SK-N-SH (cell line): Measurements from ENCODE around the gene ZSWIM7. TPM values are rescaled to one million over a fixed set of nuclear protein-coding genes. Genes with fewer than 3 reads are reported as not detected.

Experiments used
- CTCF ChIA-PET: fragments of 300-600, 350-600 bp; formaldehyde crosslinking; extraction: SDS; loops from one replicate; lab custom pipeline; 2021; lab: Yijun Ruan, JAX
- POLR2A ChIA-PET: fragments of 350-600 bp; sonication (Branson Sonifier 250); formaldehyde crosslinking; extraction: SDS; loops from one replicate; lab custom pipeline; 2020; ENCODE audit warnings: antibody characterized with exemption, inconsistent platforms; lab: Yijun Ruan, JAX
- DNase-seq: peaks from one replicate; pipeline ENCODE4 v3.0.0; 2012
- H2AFZ ChIP-seq: fragments of 200-600 bp; sonication (generic); 2 replicates; pipeline ENCODE4 v1.8.1; 2016; ENCODE audit warnings: antibody characterized with exemption, mild to moderate bottlenecking, low read depth
- H3F3A ChIP-seq: fragments of 200-600 bp; sonication (generic); replicated peaks from 2 replicates; pipeline ENCODE3; 2016; ENCODE audit warnings: antibody characterized with exemption, mild to moderate bottlenecking; ENCODE audit not compliant: insufficient read depth
- H3K27ac ChIP-seq, 2 experiments: fragments of 200-500 bp in 1 of 2; fragments of 200-600 bp in 1 of 2; sonication (Bioruptor generic) in 1 of 2; sonication (generic), shearing (Covaris generic) in 1 of 2; 2 replicates each; pipeline versions ENCODE4 v1.5.1 to v1.6.1; 2014 to 2016; ENCODE audit warnings: low read depth in 2 of 2, inconsistent platforms in 1 of 2, low read length in 1 of 2, mild to moderate bottlenecking in 1 of 2, mixed read lengths in 1 of 2
- H3K27me3 ChIP-seq: fragments of 200-600 bp; sonication (generic), shearing (Covaris generic); 2 replicates; pipeline ENCODE4 v1.6.1; 2016; ENCODE audit warnings: mixed run types; ENCODE audit not compliant: insufficient read depth
- H3K36me3 ChIP-seq, 2 experiments: fragments of 200-500 bp in 1 of 2; fragments of 200-600 bp in 1 of 2; sonication (Bioruptor generic) in 1 of 2; sonication (generic) in 1 of 2; replicated peaks in 1 of 2; 2 replicates each; pipeline versions ENCODE3 to v1.5.1; 2014 to 2016; ENCODE audit warnings: low read length in 1 of 2, mild to moderate bottlenecking in 1 of 2; ENCODE audit not compliant: insufficient read depth in 2 of 2, control insufficient read depth in 1 of 2
- H3K4me1 ChIP-seq, 2 experiments: fragments of 200-500 bp in 1 of 2; fragments of 200-600 bp in 1 of 2; sonication (Bioruptor generic) in 1 of 2; sonication (generic), shearing (Covaris generic) in 1 of 2; 2 replicates each; pipeline versions ENCODE4 v1.5.1 to v1.6.1; 2014 to 2016; ENCODE audit warnings: low read depth in 1 of 2, low read length in 1 of 2, mixed run types in 1 of 2; ENCODE audit not compliant: insufficient read depth in 2 of 2, control insufficient read depth in 1 of 2
- H3K4me2 ChIP-seq: fragments of 200-600 bp; sonication (generic), shearing (Covaris generic); 2 replicates; pipeline ENCODE4 v1.6.1; 2017; ENCODE audit warnings: mixed run types
- H3K4me3 ChIP-seq, 2 experiments: fragments of 200-500 bp in 1 of 2; fragments of 200-600 bp in 1 of 2; sonication (Bioruptor generic) in 1 of 2; sonication (generic), shearing (Covaris generic) in 1 of 2; 2 replicates each; pipeline versions ENCODE4 v1.5.1 to v1.8.1; 2014 to 2016; ENCODE audit warnings: low read depth in 2 of 2, inconsistent platforms in 1 of 2, low read length in 1 of 2, mild to moderate bottlenecking in 1 of 2, mixed read lengths in 1 of 2, moderate library complexity in 1 of 2
- H3K79me2 ChIP-seq: fragments of 200-600 bp; sonication (generic); 2 replicates; pipeline ENCODE4 v1.8.1; 2017; ENCODE audit warnings: mild to moderate bottlenecking; ENCODE audit not compliant: insufficient read depth
- H3K9ac ChIP-seq: fragments of 200-600 bp; sonication (generic); 2 replicates; pipeline ENCODE4 v1.6.1; 2017; ENCODE audit warnings: mixed run types
- H3K9me2 ChIP-seq: fragments of 200-600 bp; sonication (generic); 2 replicates; pipeline ENCODE4 v1.6.1; 2017; ENCODE audit warnings: mixed run types
- H3K9me3 ChIP-seq: fragments of 200-600 bp; sonication (generic); 2 replicates; pipeline ENCODE4 v1.6.1; 2017; ENCODE audit warnings: mixed run types, mild to moderate bottlenecking, moderate library complexity
- H4K20me1 ChIP-seq: fragments of 200-600 bp; sonication (generic); 2 replicates; pipeline ENCODE4 v1.6.1; 2017; ENCODE audit warnings: mild to moderate bottlenecking, mixed run types; ENCODE audit not compliant: insufficient read depth
- CHD2 ChIP-seq: fragments of 150-350 bp; IDR thresholded peaks from 2 replicates; pipeline ENCODE4 v1.6.1; 2018; ENCODE audit warnings: low read length; ENCODE audit not compliant: partially characterized antibody
- ELF1 ChIP-seq: IDR thresholded peaks from 2 replicates; pipeline ENCODE4 v1.4.0; 2012
- FOSL2 ChIP-seq: IDR thresholded peaks from 2 replicates; pipeline ENCODE4 v1.4.0; 2012; ENCODE audit warnings: low read depth, mild to moderate bottlenecking, moderate library complexity, borderline replicate concordance
- FOXJ3 ChIP-seq: sonication (generic); formaldehyde crosslinking; IDR thresholded peaks from 2 replicates; pipeline ENCODE4 v1.5.1; 2020; ENCODE audit warnings: mild to moderate bottlenecking, missing genetic modification reagents
- FOXM1 ChIP-seq: IDR thresholded peaks from 2 replicates; pipeline ENCODE4 v1.4.0; 2012; ENCODE audit warnings: low read depth, mild to moderate bottlenecking
- PBX3 ChIP-seq: IDR thresholded peaks from 2 replicates; pipeline ENCODE4; 2012
- POLR2AphosphoS5 ChIP-seq: IDR thresholded peaks from 2 replicates; pipeline ENCODE4 v1.6.1; 2012; ENCODE audit warnings: low read depth, low read length
- RCOR1 ChIP-seq: fragments of 150-350 bp; IDR thresholded peaks from 2 replicates; pipeline ENCODE4 v1.6.1; 2017; ENCODE audit warnings: antibody characterized with exemption, low read length
- YY1 ChIP-seq: IDR thresholded peaks from 2 replicates; pipeline ENCODE4 v1.4.0; 2012; ENCODE audit warnings: low read depth, mild to moderate bottlenecking
- WGBS: methylation state at CpG from one replicate; pipeline ENCODE4 v1.1.6; 2017; ENCODE audit warnings: low lambda C conversion rate; 5-methylcytosine and 5-hydroxymethylcytosine counted together
- polyA plus RNA-seq, 3 experiments: library from polyadenylated mRNA; depleted of rRNA; stranded (reverse); fragments of >200 nt; gene quantifications; 2 replicates each; pipeline ENCODE4 v1.2.3, GENCODE V29; 2012
- TF ChIP-seq, protein P1 (sequence below): IDR thresholded peaks from 2 replicates; pipeline ENCODE4 v1.4.0; 2012; ENCODE audit warnings: low read depth
- TF ChIP-seq, protein P2 (sequence below): fragments of 150-350 bp; IDR thresholded peaks from 2 replicates; pipeline ENCODE4 v1.6.1; 2016; ENCODE audit warnings: mild to moderate bottlenecking, low read depth, low read length

The ZSWIM7 gene
- polyA plus RNA-seq, 1 of the 3 experiments (the other 2 are of a cell fraction): 63.3 TPM

- POLR2A ChIA-PET: no interaction called here
- Histone ChIP-seq H4K20me1 (no peaks in the 10 kb centered on the region), H3K9me3 (no peaks in the 10 kb centered on the region), H3K4me2 (no peak overlapping the region), H3K9me2 (no peaks in the 10 kb centered on the region), H3K9ac (no peak overlapping the region), H3K4me3 (no peak overlapping the region), H3F3A (peaks cover 6% of the 10 kb centered on the region), H3K36me3 (no peaks in the 10 kb centered on the region), H3K27ac (no peak overlapping the region), H3K4me1 (peaks cover 12 to 13% of the 10 kb centered on the region in 2 experiments; a peak in 2 of 4 replicates), H2AFZ (no peak overlapping the region), H3K27me3 (no peaks in the 10 kb centered on the region), H3K79me2 (no peaks in the 10 kb centered on the region; the same call in 1 of the 2 replicates)
- CTCF ChIA-PET: interaction anchor here (4.8 kb wide), 1 partner anchor 24 kb away, joined by 20 read pairs; the partner anchor contains the start of gene ADORA2B
- TF ChIP-seq RCOR1 (no peak), CHD2 (no peak), PBX3 (no peak), YY1 (no peak)
- TF ChIP-seq, protein P1, sequence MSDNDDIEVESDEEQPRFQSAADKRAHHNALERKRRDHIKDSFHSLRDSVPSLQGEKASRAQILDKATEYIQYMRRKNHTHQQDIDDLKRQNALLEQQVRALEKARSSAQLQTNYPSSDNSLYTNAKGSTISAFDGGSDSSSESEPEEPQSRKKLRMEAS: no peak
- 96% methylated on average over 8 of the region's 8 CpGs for WGBS
- no peak for DNase-seq
Measured at GRCh38 chr17:15969463-15969862, 30.0 kb downstream of the ZSWIM7 start.

- TF ChIP-seq PBX3 (peak; percentile 16; the same call in 1 of the 2 replicates), POLR2AphosphoS5 (no peak)
- 84% methylated on average over 10 of the region's 11 CpGs for WGBS
- H2AFZ ChIP-seq: no peak overlapping the region
- H3K79me2 ChIP-seq: no peaks in the 10 kb centered on the region; the same call in 1 of the 2 replicates
- no peak overlapping the region for H3K4me3 ChIP-seq
- no peaks in the 10 kb centered on the region for H3K9me3 ChIP-seq
- ChIA-PET CTCF (interaction anchor here (0.8 to 4.8 kb wide), 2 partner anchors 15 to 23 kb away, joined by 3 to 20 read pairs; partner anchors contain the start of gene ADORA2B), POLR2A (no interaction called here)
- no peak overlapping the region for H3K4me2 ChIP-seq
- no peak overlapping the region for H3K9ac ChIP-seq
- H4K20me1 ChIP-seq: no peaks in the 10 kb centered on the region
- H3K36me3 ChIP-seq: no peaks in the 10 kb centered on the region
- H3K4me1 ChIP-seq: peaks cover 17 to 22% of the 10 kb centered on the region in 2 experiments; a peak in 2 of 4 replicates
- no peaks in the 10 kb centered on the region for H3K27me3 ChIP-seq
- no peaks in the 10 kb centered on the region for H3K9me2 ChIP-seq
- no peak for DNase-seq
- H3K27ac ChIP-seq: no peak overlapping the region
- H3F3A ChIP-seq: peaks cover 11% of the 10 kb centered on the region
Measured at GRCh38 chr17:15967706-15968399, 31.7 kb downstream of the ZSWIM7 start.

- Histone ChIP-seq H3K9ac (no peak overlapping the region), H3K27me3 (no peaks in the 10 kb centered on the region), H3K4me2 (no peak overlapping the region), H3K9me3 (no peaks in the 10 kb centered on the region), H3K79me2 (no peaks in the 10 kb centered on the region; the same call in 1 of the 2 replicates), H3F3A (peaks cover 14% of the 10 kb centered on the region), H3K27ac (no peak overlapping the region), H3K4me1 (peaks cover 17 to 22% of the 10 kb centered on the region in 2 experiments; a peak in 2 of 4 replicates), H3K36me3 (no peaks in the 10 kb centered on the region), H3K9me2 (no peaks in the 10 kb centered on the region), H4K20me1 (no peaks in the 10 kb centered on the region), H2AFZ (no peak overlapping the region), H3K4me3 (no peak overlapping the region)
- CTCF ChIA-PET: interaction anchor here (4.8 kb wide), 1 partner anchor 22 kb away, joined by 20 read pairs; the partner anchor contains the start of gene ADORA2B
- no peak for DNase-seq
- WGBS: 93% methylated on average over 11 of the region's 11 CpGs
- TF ChIP-seq, protein P2, sequence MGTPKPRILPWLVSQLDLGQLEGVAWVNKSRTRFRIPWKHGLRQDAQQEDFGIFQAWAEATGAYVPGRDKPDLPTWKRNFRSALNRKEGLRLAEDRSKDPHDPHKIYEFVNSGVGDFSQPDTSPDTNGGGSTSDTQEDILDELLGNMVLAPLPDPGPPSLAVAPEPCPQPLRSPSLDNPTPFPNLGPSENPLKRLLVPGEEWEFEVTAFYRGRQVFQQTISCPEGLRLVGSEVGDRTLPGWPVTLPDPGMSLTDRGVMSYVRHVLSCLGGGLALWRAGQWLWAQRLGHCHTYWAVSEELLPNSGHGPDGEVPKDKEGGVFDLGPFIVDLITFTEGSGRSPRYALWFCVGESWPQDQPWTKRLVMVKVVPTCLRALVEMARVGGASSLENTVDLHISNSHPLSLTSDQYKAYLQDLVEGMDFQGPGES: no peak
- TF ChIP-seq ELF1 (no peak), FOXM1 (no peak), CHD2 (no peak), FOSL2 (no peak), FOXJ3 (CRISPR knock-in tag) (no peak)
- POLR2A ChIA-PET: interaction anchor here (0.6 kb wide), 1 partner anchor 12 kb away, joined by 4 read pairs; no protein-coding TSS in a partner anchor
Measured at GRCh38 chr17:15966879-15967248, 32.6 kb downstream of the ZSWIM7 start.
